Measurements from ENCODE around the gene CORO2A.
A peak's percentile ranks its signal among the peaks of the same experiment; 100 is the strongest.

Gene CORO2A, protein sequence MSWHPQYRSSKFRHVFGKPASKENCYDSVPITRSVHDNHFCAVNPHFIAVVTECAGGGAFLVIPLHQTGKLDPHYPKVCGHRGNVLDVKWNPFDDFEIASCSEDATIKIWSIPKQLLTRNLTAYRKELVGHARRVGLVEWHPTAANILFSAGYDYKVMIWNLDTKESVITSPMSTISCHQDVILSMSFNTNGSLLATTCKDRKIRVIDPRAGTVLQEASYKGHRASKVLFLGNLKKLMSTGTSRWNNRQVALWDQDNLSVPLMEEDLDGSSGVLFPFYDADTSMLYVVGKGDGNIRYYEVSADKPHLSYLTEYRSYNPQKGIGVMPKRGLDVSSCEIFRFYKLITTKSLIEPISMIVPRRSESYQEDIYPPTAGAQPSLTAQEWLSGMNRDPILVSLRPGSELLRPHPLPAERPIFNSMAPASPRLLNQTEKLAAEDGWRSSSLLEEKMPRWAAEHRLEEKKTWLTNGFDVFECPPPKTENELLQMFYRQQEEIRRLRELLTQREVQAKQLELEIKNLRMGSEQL

GRCh38 chr9:98192503-98193335 lies at the start of gene CORO2A:
CORO2A (minus strand) TSS chr9:98192637; CDS start chr9:98157660, 34,977 bp downstream.
- H3K4me3 ChIP-seq (ENCODE audit: low read depth, low read length) = peak within 1 kb of the TSS; percentile 67
- TF ChIP-seq, protein P1, sequence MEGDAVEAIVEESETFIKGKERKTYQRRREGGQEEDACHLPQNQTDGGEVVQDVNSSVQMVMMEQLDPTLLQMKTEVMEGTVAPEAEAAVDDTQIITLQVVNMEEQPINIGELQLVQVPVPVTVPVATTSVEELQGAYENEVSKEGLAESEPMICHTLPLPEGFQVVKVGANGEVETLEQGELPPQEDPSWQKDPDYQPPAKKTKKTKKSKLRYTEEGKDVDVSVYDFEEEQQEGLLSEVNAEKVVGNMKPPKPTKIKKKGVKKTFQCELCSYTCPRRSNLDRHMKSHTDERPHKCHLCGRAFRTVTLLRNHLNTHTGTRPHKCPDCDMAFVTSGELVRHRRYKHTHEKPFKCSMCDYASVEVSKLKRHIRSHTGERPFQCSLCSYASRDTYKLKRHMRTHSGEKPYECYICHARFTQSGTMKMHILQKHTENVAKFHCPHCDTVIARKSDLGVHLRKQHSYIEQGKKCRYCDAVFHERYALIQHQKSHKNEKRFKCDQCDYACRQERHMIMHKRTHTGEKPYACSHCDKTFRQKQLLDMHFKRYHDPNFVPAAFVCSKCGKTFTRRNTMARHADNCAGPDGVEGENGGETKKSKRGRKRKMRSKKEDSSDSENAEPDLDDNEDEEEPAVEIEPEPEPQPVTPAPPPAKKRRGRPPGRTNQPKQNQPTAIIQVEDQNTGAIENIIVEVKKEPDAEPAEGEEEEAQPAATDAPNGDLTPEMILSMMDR (IDR thresholded peaks at IDR 0.05; ENCODE audit: control insufficient read depth, extremely low read depth, insufficient read depth) = peak; percentile 62
- no peak for DNase-seq (ENCODE audit: low read depth)

DNA sequence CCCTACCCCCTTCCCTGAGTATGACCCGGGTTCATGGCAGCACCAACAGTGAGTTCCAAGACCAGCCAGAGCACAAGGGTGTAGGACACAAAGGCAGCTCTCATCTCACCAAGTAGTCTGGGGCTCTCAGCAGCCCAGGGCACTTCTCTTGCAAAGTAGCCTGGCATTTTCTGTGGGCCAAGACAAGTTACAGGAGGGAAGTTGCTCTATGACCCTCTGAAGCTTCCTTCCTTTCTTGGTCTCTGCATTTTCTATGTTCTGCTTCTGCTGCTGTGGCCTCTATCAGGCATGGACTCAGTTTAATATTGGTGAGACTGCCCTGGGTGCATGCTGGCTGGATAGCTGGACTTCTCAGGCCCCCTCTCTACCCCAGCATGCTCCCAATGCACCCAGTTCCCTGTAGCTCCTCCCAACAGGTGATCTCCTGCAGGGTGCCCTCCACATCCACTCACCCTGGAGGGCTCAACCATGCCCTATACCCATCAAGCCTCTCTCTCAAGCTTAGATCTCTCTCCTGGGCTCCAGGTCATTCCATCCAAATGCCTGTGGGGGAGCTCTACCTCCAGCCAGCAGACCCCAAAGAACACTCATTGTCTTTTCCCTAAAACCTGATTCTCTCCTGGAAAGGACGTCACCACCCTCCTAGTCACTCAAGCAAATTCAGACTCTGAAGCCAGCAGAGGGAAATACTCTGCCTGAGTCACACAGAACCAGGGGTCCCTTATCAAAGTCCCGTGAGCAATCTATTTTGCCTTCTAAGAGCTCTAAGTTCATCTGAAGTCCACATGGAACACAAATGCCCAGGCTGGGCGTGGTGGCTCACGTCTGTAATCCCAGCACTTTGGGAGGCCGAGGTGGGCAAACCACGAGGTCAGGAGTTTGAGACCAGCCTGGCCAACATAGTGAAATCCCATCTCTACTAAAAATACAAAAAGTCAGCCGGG lies 49.2 kb upstream of the CORO2A start:
- H3K4me3 ChIP-seq (ENCODE audit: low read depth, low read length) = no peak overlapping the region
- DNase-seq (ENCODE audit: low read depth) = no peak
- TF ChIP-seq, protein P1 (IDR thresholded peaks at IDR 0.05; ENCODE audit: control insufficient read depth, extremely low read depth, insufficient read depth) = no peak

DNA sequence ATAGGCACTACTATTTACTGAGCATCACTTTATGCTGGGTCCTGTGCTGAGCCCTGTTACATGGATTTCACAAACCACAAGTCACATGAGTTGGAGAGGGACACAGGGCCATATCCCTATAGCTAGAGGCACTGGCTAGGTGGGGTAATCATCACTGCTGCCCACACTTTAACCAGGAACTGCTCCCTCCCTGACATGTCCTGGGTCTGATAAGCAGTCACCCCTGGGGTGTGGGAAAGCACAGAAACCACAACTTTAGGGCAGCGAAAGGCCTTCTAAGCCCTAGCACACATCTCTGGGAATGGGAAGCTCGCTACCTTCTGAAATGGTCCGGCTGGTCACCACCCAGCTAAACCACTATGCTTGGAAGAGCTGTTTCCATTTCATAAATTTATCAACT lies 48.0 kb upstream of the CORO2A start:
- DNase-seq (ENCODE audit: low read depth) = no peak
- H3K4me3 ChIP-seq (ENCODE audit: low read depth, low read length) = no peak overlapping the region
- TF ChIP-seq, protein P1 (IDR thresholded peaks at IDR 0.05; ENCODE audit: control insufficient read depth, extremely low read depth, insufficient read depth) = no peak

- no peak for DNase-seq (ENCODE audit: low read depth)
- H3K4me3 ChIP-seq (ENCODE audit: low read depth, low read length) = no peak overlapping the region
- TF ChIP-seq, protein P1 (IDR thresholded peaks at IDR 0.05; ENCODE audit: control insufficient read depth, extremely low read depth, insufficient read depth) = no peak
These were observed 44.6 kb upstream of the CORO2A start for GRCh38 chr9:98236901-98237487.

DNA sequence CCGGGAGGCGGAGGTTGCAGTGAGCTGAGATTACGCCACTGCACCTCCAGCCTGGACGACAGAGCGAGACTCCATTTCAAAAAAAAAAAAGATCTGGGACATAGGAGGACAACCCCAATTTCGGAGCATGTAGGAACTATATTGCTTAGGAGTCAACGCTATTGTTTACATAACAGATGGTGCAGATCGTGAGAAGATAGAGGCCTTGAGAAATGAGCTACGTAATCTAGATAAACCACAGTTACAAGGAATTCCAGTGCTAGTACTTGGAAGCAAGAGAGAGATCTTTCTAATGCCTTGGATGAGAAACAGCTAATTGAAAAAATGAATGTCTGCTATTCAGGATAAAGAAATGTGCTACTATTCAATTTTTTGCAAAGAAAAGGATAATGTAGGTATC lies 42.7 kb upstream of the CORO2A start:
- H3K4me3 ChIP-seq (ENCODE audit: low read depth, low read length) = no peak overlapping the region
- no peak for DNase-seq (ENCODE audit: low read depth)
- TF ChIP-seq, protein P1 (IDR thresholded peaks at IDR 0.05; ENCODE audit: control insufficient read depth, extremely low read depth, insufficient read depth) = no peak
